Endothelial cell of umbilical vein (primary cell): ENCODE results near the gene PDE10A. TPM values are rescaled to one million over a fixed set of nuclear protein-coding genes. Genes with fewer than 3 reads are reported as not detected.

ENCODE experiments used
- BruUV-seq: library from RNA; stranded (reverse); fragments of 400-500 nt; replicated peaks from 2 replicates; lab custom pipeline; 2021; lab: Mats Ljungman, UMichigan
- CTCF ChIA-PET: fragments of 300-600, 350-600 bp; sonication (Branson Sonifier 250); formaldehyde crosslinking; loops from one replicate; lab custom pipeline; 2021; ENCODE audit warnings: antibody characterized with exemption, inconsistent platforms; lab: Charles Lee
- POLR2A ChIA-PET: fragments of 300-600, 350-600 bp; sonication (Branson Sonifier 250); formaldehyde crosslinking; loops from one replicate; lab custom pipeline; 2021; ENCODE audit warnings: antibody characterized with exemption, inconsistent platforms; lab: Charles Lee
- DNase-seq: peaks from one replicate; pipeline ENCODE4 v3.0.0-alpha.2; 2011; ENCODE audit warnings: low read depth, low spot score
- FAIRE-seq: peaks from 2 replicates; lab custom pipeline; 2011; peaks lifted over from hg19 to GRCh38; lab: Jason Lieb, UNC
- H2AFZ ChIP-seq: 2 replicates; pipeline ENCODE4 v1.6.0; 2012; ENCODE audit warnings: low read depth, low read length, control low read depth, inconsistent platforms
- H3K27ac ChIP-seq: 2 replicates; pipeline ENCODE4 v1.5.1; 2011; ENCODE audit warnings: low read depth, mild to moderate bottlenecking, control low read depth, low read length, moderate library complexity; ENCODE audit not compliant: insufficient read depth
- H3K27me3 ChIP-seq, 2 experiments: 2 replicates each; pipeline versions ENCODE4 v1.6.0 to v1.6.1; 2011; ENCODE audit warnings: low read length in 2 of 2, mixed read lengths in 1 of 2; ENCODE audit not compliant: control insufficient read depth in 2 of 2, insufficient read depth in 2 of 2
- H3K36me3 ChIP-seq, 2 experiments: 2 replicates in 1 of 2; 3 replicates in 1 of 2; pipeline ENCODE4 v1.5.1; 2011; ENCODE audit warnings: low read length in 2 of 2, mild to moderate bottlenecking in 1 of 2, moderate library complexity in 1 of 2; ENCODE audit not compliant: control insufficient read depth in 2 of 2, insufficient read depth in 2 of 2; ENCODE audit errors: extremely low read depth in 1 of 2
- H3K4me1 ChIP-seq: 3 replicates; pipeline ENCODE4 v1.5.1; 2011; ENCODE audit warnings: mild to moderate bottlenecking, low read length; ENCODE audit not compliant: control insufficient read depth, insufficient read depth; ENCODE audit errors: extremely low read depth
- H3K4me2 ChIP-seq: 2 replicates; pipeline ENCODE4 v1.6.1; 2011; ENCODE audit warnings: low read length, control low read depth, mixed read lengths; ENCODE audit not compliant: insufficient read depth
- H3K4me3 ChIP-seq, 3 experiments: fragments of 200-600 bp in 1 of 3; sonication (generic), shearing (Covaris generic) in 1 of 3; replicated peaks in 1 of 3; 2 replicates each; pipeline ENCODE4 v1.5.1; 2011 to 2016; ENCODE audit warnings: control low read depth in 3 of 3, low read length in 3 of 3, mild to moderate bottlenecking in 2 of 3, inconsistent platforms in 1 of 3, low read depth in 1 of 3, moderate library complexity in 1 of 3; ENCODE audit not compliant: insufficient read depth in 1 of 3
- H3K79me2 ChIP-seq: 2 replicates; pipeline ENCODE4 v1.6.0; 2012; ENCODE audit warnings: low read length, inconsistent platforms; ENCODE audit not compliant: control insufficient read depth, insufficient read depth
- H3K9ac ChIP-seq: replicated peaks from 2 replicates; pipeline ENCODE3; 2011; ENCODE audit warnings: low read length, control low read depth; ENCODE audit not compliant: insufficient read depth; ENCODE audit errors: extremely low read depth
- H3K9me1 ChIP-seq: replicated peaks from 3 replicates; pipeline ENCODE4 v1.6.0; 2011; ENCODE audit warnings: mild to moderate bottlenecking, low read length; ENCODE audit not compliant: control insufficient read depth, insufficient read depth; ENCODE audit errors: extremely low read depth
- H3K9me3 ChIP-seq: replicated peaks from 2 replicates; pipeline ENCODE4 v1.5.1; 2012; ENCODE audit warnings: low read length, inconsistent platforms; ENCODE audit not compliant: control insufficient read depth, insufficient read depth
- H4K20me1 ChIP-seq: replicated peaks from 2 replicates; pipeline ENCODE3; 2011; ENCODE audit warnings: mild to moderate bottlenecking, low read length; ENCODE audit not compliant: control insufficient read depth, insufficient read depth; ENCODE audit errors: extremely low read depth
- EZH2 ChIP-seq: IDR thresholded peaks from 2 replicates; pipeline ENCODE4 v1.6.1; 2012; ENCODE audit warnings: borderline replicate concordance, low read depth, mild to moderate bottlenecking, moderate library complexity, low read length, inconsistent platforms; ENCODE audit not compliant: severe bottlenecking
- FOS ChIP-seq: IDR thresholded peaks from 2 replicates; pipeline ENCODE4 v1.6.1; 2011; ENCODE audit warnings: mild to moderate bottlenecking, low read length, moderate library complexity, borderline replicate concordance; ENCODE audit not compliant: insufficient read depth
- GATA2 ChIP-seq: IDR thresholded peaks from 2 replicates; pipeline ENCODE4 v1.7.0; 2011; ENCODE audit warnings: low read depth, mild to moderate bottlenecking, moderate library complexity, mixed read lengths, low read length; ENCODE audit not compliant: insufficient read length, insufficient read depth
- JUN ChIP-seq: IDR thresholded peaks from 2 replicates; pipeline ENCODE4 v1.6.1; 2011; ENCODE audit warnings: borderline replicate concordance, low read depth; ENCODE audit not compliant: insufficient read length, insufficient read depth
- MAX ChIP-seq: IDR thresholded peaks from 2 replicates; pipeline ENCODE4 v1.6.1; 2011; ENCODE audit not compliant: insufficient read depth, insufficient read length
- MYC ChIP-seq: IDR thresholded peaks from one replicate; pipeline ENCODE4 v1.6.1; 2011; ENCODE audit warnings: mild to moderate bottlenecking, low read depth, low read length
- POLR2A ChIP-seq: IDR thresholded peaks from 2 replicates; pipeline ENCODE4 v1.6.1; 2012; ENCODE audit warnings: low read depth, mild to moderate bottlenecking, control low read depth, low read length
- POLR2AphosphoS5 ChIP-seq: IDR thresholded peaks from 2 replicates; pipeline ENCODE4 v1.6.1; 2012; ENCODE audit warnings: low read depth, mild to moderate bottlenecking, control low read depth, low read length, moderate library complexity; ENCODE audit not compliant: insufficient read depth
- dilution Hi-C: fragments of 300-500 bp; cut with MboI; formaldehyde crosslinking; loops from one replicate; pipeline ENCODE4 v1.15.0; 2019; ENCODE audit warnings: low sequenced_read_pairs; ENCODE audit not compliant: extremely low pct_ligation_motif_present
- intact Hi-C: fragments of 100-400 bp; cut with micrococcal nuclease; formaldehyde crosslinking; loops from one replicate; pipeline ENCODE4 v1.10.0; 2022
- polyA plus RNA-seq, 4 experiments: library from polyadenylated mRNA; depleted of rRNA in 3 of 4; stranded (reverse) in 3 of 4; unstranded in 1 of 4; fragments of >200 nt; gene quantifications; 2 replicates each; pipeline versions ENCODE4 v1.2.1 to v1.2.3, GENCODE V29; 2011 to 2012; ENCODE audit warnings: missing spikeins in 1 of 4
- total RNA-seq: library from RNA; stranded (reverse); gene quantifications from 2 replicates; pipeline ENCODE4 v1.2.3, GENCODE V29; 2021
- TF ChIP-seq, protein P1 (sequence below), 2 donors: IDR thresholded peaks; 1 replicate in 1 of 2; 2 replicates in 1 of 2; pipeline ENCODE4 v1.5.1; 2011; ENCODE audit warnings: low read length in 2 of 2, mild to moderate bottlenecking in 2 of 2, moderate library complexity in 2 of 2, control low read depth in 1 of 2, inconsistent platforms in 1 of 2, low read depth in 1 of 2; ENCODE audit not compliant: insufficient read depth in 1 of 2; ENCODE audit errors: extremely low read depth in 1 of 2

Gene PDE10A
- total and polyA plus RNA-seq, 2 donors (not counting 3 experiments of a cell fraction or from before 2014, with no cell fraction given), result 0.86 to 2.9 TPM

GRCh38 chr6:165508321-165508869 lies 154.6 kb downstream of the PDE10A start:
- FAIRE-seq (no peak), DNase-seq (no peak)
- Histone ChIP-seq H3K4me2 (no peak overlapping the region), H3K9ac (no peak overlapping the region), H3K36me3 (no peaks in the 10 kb centered on the region), H3K9me1 (no peaks in the 10 kb centered on the region), H3K9me3 (no peaks in the 10 kb centered on the region), H2AFZ (no peak overlapping the region), H3K27me3 (no peaks in the 10 kb centered on the region), H3K4me3 (no peak overlapping the region), H3K27ac (no peak overlapping the region), H3K79me2 (no peaks in the 10 kb centered on the region), H3K4me1 (no peaks in the 10 kb centered on the region), H4K20me1 (no peaks in the 10 kb centered on the region)
- TF ChIP-seq MAX, result no peak
- no peak for TF ChIP-seq JUN
- no peak for TF ChIP-seq GATA2
- TF ChIP-seq FOS, result no peak
- TF ChIP-seq POLR2A, result no peak
- TF ChIP-seq POLR2AphosphoS5, result no peak
- no peak for TF ChIP-seq EZH2
- no peak for TF ChIP-seq MYC
- TF ChIP-seq, protein P1, sequence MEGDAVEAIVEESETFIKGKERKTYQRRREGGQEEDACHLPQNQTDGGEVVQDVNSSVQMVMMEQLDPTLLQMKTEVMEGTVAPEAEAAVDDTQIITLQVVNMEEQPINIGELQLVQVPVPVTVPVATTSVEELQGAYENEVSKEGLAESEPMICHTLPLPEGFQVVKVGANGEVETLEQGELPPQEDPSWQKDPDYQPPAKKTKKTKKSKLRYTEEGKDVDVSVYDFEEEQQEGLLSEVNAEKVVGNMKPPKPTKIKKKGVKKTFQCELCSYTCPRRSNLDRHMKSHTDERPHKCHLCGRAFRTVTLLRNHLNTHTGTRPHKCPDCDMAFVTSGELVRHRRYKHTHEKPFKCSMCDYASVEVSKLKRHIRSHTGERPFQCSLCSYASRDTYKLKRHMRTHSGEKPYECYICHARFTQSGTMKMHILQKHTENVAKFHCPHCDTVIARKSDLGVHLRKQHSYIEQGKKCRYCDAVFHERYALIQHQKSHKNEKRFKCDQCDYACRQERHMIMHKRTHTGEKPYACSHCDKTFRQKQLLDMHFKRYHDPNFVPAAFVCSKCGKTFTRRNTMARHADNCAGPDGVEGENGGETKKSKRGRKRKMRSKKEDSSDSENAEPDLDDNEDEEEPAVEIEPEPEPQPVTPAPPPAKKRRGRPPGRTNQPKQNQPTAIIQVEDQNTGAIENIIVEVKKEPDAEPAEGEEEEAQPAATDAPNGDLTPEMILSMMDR (IDR thresholded peaks at IDR 0.05; ENCODE audit: extremely low read depth in 1 of 2, insufficient read depth in 1 of 2, low read depth in 1 of 2, low read length in 2 of 2), result no peak
- BruUV-seq, result no TSS peak
- intact Hi-C loops (no loop called here), dilution Hi-C loops (no loop called here)
- ChIA-PET CTCF (no interaction called here), POLR2A (no interaction called here)
